C4-2B (cell line): ENCODE data around the gene ZBTB43.

Source experiments
- CTCF ChIP-seq: fragments of 450-650 bp; conservative IDR thresholded peaks from 2 replicates; pipeline ENCODE4 v1.5.1; 2017; ENCODE audit warnings: mild to moderate bottlenecking
- ZFX ChIP-seq: fragments of 450-650 bp; IDR thresholded peaks from 2 replicates; pipeline ENCODE4 v1.6.1; 2017

DNA sequence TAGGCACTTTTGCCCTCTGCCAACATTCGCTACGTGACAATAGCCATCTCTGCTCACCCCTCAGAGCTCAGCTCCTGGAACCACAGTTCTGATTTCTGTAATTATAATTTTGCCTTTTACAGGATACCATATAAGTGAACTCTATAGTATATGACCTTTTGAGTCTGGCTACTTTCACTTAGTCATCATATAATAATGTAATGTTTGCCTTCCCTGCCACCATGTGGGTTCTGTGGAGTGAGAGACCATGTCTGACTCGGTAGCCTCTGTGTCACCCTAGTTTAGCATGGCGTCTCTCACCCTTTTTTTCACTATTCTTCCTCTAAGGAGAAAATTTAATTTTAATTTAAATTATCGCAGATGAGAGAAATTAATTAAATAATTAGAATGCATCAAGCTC, 28.9 kb upstream of the ZBTB43 start:
- no peak for TF ChIP-seq CTCF
- no peak for TF ChIP-seq ZFX
